ENCODE data around the gene FAR2.
"Not testable (repeated sequence)": the region's sequence is repeated elsewhere in the genome, so short reads cannot be mapped to it uniquely, and the experiment has no call there.

FAR2 gene

DNA sequence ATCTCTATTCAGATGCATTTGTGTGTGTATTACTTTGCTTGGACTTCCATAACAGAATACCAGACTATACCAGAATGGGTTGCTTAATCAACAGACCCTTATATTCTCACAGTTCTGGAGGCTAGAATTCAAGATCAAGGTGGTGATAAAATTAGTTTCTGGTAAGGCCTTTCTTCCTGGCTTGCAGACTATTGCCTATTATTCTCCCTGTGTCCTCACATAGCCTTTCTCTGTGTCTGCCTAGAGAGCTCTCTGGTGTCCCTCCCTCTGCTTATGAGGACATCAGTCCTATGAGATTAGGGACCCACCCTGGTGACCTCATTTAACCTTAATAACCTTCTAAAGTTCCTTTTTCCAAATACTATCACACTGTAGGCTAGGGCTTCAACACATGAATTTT, 106.0 kb downstream of the FAR2 start:
- no peak overlapping the region for H3K18ac ChIP-seq (ENCODE audit: low read depth in 1 of 2, low read length in 2 of 2)
- no peak overlapping the region for H2BK12ac ChIP-seq (ENCODE audit: low read length in 2 of 2)
- H3K4me2 ChIP-seq (ENCODE audit: low read length, poor library complexity, severe bottlenecking): no peak overlapping the region
- no peaks in the 10 kb centered on the region for H3K36me3 ChIP-seq (ENCODE audit: control insufficient read depth in 1 of 2, insufficient read depth in 2 of 2, low read depth in 1 of 2, low read length in 2 of 2)
- H4K8ac ChIP-seq (ENCODE audit: low read length): no peak overlapping the region
- no peak overlapping the region for H2BK15ac ChIP-seq (ENCODE audit: low read depth, poor library complexity, severe bottlenecking)
- no peak overlapping the region for H3K23ac ChIP-seq (ENCODE audit: low read length in 2 of 2)
- DNase-seq: no peak
- H2BK120ac ChIP-seq (ENCODE audit: low read depth, low read length): no peak overlapping the region
- H3K4me3 ChIP-seq (ENCODE audit: insufficient read depth in 1 of 2, low read depth in 1 of 2, low read length in 2 of 2): no peak overlapping the region
- no peak overlapping the region for H3K27ac ChIP-seq (ENCODE audit: low read length, poor library complexity, severe bottlenecking)
- no peaks in the 10 kb centered on the region for H3K9me3 ChIP-seq (ENCODE audit: control insufficient read depth, low read length)
- no peak overlapping the region for H2BK5ac ChIP-seq (ENCODE audit: low read depth, low read length, poor library complexity, severe bottlenecking)
- no peaks in the 10 kb centered on the region for H3K27me3 ChIP-seq (ENCODE audit: control insufficient read depth in 1 of 2, insufficient read depth in 1 of 2, low read length in 2 of 2)
- no peaks in the 10 kb centered on the region for H3K4me1 ChIP-seq (ENCODE audit: control insufficient read depth, insufficient read depth, low read depth, low read length)
- no peak overlapping the region for H3K14ac ChIP-seq (ENCODE audit: low read length in 2 of 2)
- no peaks in the 10 kb centered on the region for H3K79me1 ChIP-seq (replicated peaks; ENCODE audit: low read length, poor library complexity, severe bottlenecking)
- no peak overlapping the region for H2AFZ ChIP-seq (ENCODE audit: low read depth, low read length)
- no peak overlapping the region for H3K9ac ChIP-seq (ENCODE audit: low read length)
- H4K91ac ChIP-seq (ENCODE audit: low read length): no peak overlapping the region
- no peak overlapping the region for H3K4ac ChIP-seq (ENCODE audit: low read depth in 1 of 2, low read length in 2 of 2)
- no peak overlapping the region for H2AK5ac ChIP-seq (ENCODE audit: low read length, severe bottlenecking)

DNA sequence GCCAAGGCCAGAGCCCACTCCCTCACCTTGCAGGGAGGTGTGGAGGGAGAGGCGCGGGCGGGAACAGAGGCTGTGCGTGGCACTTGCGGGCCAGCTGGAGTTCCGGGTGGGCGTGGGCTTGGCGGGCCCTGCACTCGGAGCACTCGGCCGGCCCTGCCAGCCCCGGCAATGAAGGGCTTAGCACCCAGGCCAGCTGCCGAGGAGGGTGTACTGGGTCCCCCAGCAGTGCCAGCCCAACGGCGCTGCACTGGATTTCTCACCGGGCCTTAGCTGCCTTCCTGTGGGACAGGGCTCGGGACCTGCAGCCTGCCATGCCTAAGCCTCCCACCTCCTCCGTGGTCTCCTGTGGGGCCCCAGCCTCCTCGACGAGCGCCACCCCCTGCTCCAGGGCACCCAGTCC, 107.5 kb downstream of the FAR2 start:
- 84% methylated on average over 21 of the region's 21 CpGs for WGBS

DNA sequence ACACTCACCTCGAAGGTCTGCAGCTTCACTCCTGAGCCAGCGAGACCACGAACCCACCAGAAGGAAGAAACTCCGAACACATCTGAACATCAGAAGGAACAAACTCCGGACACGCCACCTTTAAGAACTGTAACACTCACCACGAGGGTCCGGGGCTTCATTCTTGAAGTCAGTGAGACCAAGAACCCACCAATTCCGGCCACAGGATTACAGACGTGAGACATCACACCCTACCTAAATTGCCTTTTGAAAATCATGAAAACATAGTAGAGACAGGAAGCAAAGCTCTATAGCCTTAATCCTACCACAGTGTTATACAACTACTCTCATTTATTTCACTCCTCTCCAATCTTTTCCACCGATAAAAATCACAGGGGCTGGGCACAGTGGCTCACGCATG, 108.6 kb downstream of the FAR2 start:
- not testable (repeated sequence) for H2AK5ac ChIP-seq (ENCODE audit: low read length, severe bottlenecking); H2BK5ac ChIP-seq (ENCODE audit: low read depth, low read length, poor library complexity, severe bottlenecking); H3K27ac ChIP-seq (ENCODE audit: low read length, poor library complexity, severe bottlenecking); H3K4me3 ChIP-seq (ENCODE audit: insufficient read depth in 1 of 2, low read depth in 1 of 2, low read length in 2 of 2); H4K8ac ChIP-seq (ENCODE audit: low read length); H2BK12ac ChIP-seq (ENCODE audit: low read length in 2 of 2); H3K9me3 ChIP-seq (ENCODE audit: control insufficient read depth, low read length); H3K23ac ChIP-seq (ENCODE audit: low read length in 2 of 2); H3K18ac ChIP-seq (ENCODE audit: low read depth in 1 of 2, low read length in 2 of 2); H4K91ac ChIP-seq (ENCODE audit: low read length); H3K4me1 ChIP-seq (ENCODE audit: control insufficient read depth, insufficient read depth, low read depth, low read length); H2AFZ ChIP-seq (ENCODE audit: low read depth, low read length); H3K4me2 ChIP-seq (ENCODE audit: low read length, poor library complexity, severe bottlenecking); H2BK120ac ChIP-seq (ENCODE audit: low read depth, low read length); H3K4ac ChIP-seq (ENCODE audit: low read depth in 1 of 2, low read length in 2 of 2); H3K79me1 ChIP-seq (replicated peaks; ENCODE audit: low read length, poor library complexity, severe bottlenecking); H2BK15ac ChIP-seq (ENCODE audit: low read depth, poor library complexity, severe bottlenecking); H3K27me3 ChIP-seq (ENCODE audit: control insufficient read depth in 1 of 2, insufficient read depth in 1 of 2, low read length in 2 of 2); H3K9ac ChIP-seq (ENCODE audit: low read length); H3K36me3 ChIP-seq (ENCODE audit: control insufficient read depth in 1 of 2, insufficient read depth in 2 of 2, low read depth in 1 of 2, low read length in 2 of 2); DNase-seq; H3K14ac ChIP-seq (ENCODE audit: low read length in 2 of 2)
- 96% methylated on average over 10 of the region's 12 CpGs for WGBS

More for the DNA sequence above, 107.5 kb downstream of the FAR2 start:
- no peaks in the 10 kb centered on the region for H3K27me3 ChIP-seq (ENCODE audit: control insufficient read depth in 1 of 2, insufficient read depth in 1 of 2, low read length in 2 of 2)
- no peak overlapping the region for H3K14ac ChIP-seq (ENCODE audit: low read length in 2 of 2)
- H3K27ac ChIP-seq (ENCODE audit: low read length, poor library complexity, severe bottlenecking): no peak overlapping the region
- no peaks in the 10 kb centered on the region for H3K4me1 ChIP-seq (ENCODE audit: control insufficient read depth, insufficient read depth, low read depth, low read length)
- no peak overlapping the region for H4K91ac ChIP-seq (ENCODE audit: low read length)
- no peak for DNase-seq
- no peaks in the 10 kb centered on the region for H3K36me3 ChIP-seq (ENCODE audit: control insufficient read depth in 1 of 2, insufficient read depth in 2 of 2, low read depth in 1 of 2, low read length in 2 of 2)
- H3K4ac ChIP-seq (ENCODE audit: low read depth in 1 of 2, low read length in 2 of 2): no peak overlapping the region
- H2BK120ac ChIP-seq (ENCODE audit: low read depth, low read length): no peak overlapping the region
- no peak overlapping the region for H3K4me2 ChIP-seq (ENCODE audit: low read length, poor library complexity, severe bottlenecking)
- peaks cover 3% of the 10 kb centered on the region for H3K9me3 ChIP-seq (ENCODE audit: control insufficient read depth, low read length)
- H3K79me1 ChIP-seq (replicated peaks; ENCODE audit: low read length, poor library complexity, severe bottlenecking): no peaks in the 10 kb centered on the region
- H2BK12ac ChIP-seq (ENCODE audit: low read length in 2 of 2): no peak overlapping the region
- H2BK5ac ChIP-seq (ENCODE audit: low read depth, low read length, poor library complexity, severe bottlenecking): no peak overlapping the region
- no peak overlapping the region for H3K18ac ChIP-seq (ENCODE audit: low read depth in 1 of 2, low read length in 2 of 2)
- no peak overlapping the region for H2BK15ac ChIP-seq (ENCODE audit: low read depth, poor library complexity, severe bottlenecking)
- H2AFZ ChIP-seq (ENCODE audit: low read depth, low read length): no peak overlapping the region
- H3K4me3 ChIP-seq (ENCODE audit: insufficient read depth in 1 of 2, low read depth in 1 of 2, low read length in 2 of 2): no peak overlapping the region
- H3K9ac ChIP-seq (ENCODE audit: low read length): no peak overlapping the region
- H3K23ac ChIP-seq (ENCODE audit: low read length in 2 of 2): no peak overlapping the region
- no peak overlapping the region for H2AK5ac ChIP-seq (ENCODE audit: low read length, severe bottlenecking)
- H4K8ac ChIP-seq (ENCODE audit: low read length): no peak overlapping the region

DNA sequence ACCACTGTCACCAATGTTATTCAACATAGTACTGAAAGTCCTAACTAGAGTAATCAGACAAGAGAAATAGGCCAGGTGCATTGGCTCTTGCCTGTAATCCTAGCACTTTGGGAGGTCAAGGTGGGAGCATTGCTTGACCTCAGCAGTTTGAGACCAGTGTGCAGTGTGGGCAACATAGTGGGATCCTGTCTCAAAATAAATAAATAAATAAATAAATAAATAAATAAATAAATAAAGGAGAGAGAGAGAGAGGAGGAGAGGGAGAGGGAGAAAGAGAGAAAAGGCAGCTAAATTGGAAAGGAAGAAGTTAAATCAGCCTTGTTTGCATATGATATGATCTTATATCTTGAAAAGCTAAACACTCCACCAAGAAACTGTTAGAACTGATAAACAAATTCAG, 115.3 kb downstream of the FAR2 start:
- H3K27me3 ChIP-seq (ENCODE audit: control insufficient read depth in 1 of 2, insufficient read depth in 1 of 2, low read length in 2 of 2): no peaks in the 10 kb centered on the region
- no peaks in the 10 kb centered on the region for H3K36me3 ChIP-seq (ENCODE audit: control insufficient read depth in 1 of 2, insufficient read depth in 2 of 2, low read depth in 1 of 2, low read length in 2 of 2)
- no peak overlapping the region for H3K14ac ChIP-seq (ENCODE audit: low read length in 2 of 2)
- no peak overlapping the region for H3K18ac ChIP-seq (ENCODE audit: low read depth in 1 of 2, low read length in 2 of 2)
- no peak overlapping the region for H3K4ac ChIP-seq (ENCODE audit: low read depth in 1 of 2, low read length in 2 of 2)
- no peak overlapping the region for H3K4me3 ChIP-seq (ENCODE audit: insufficient read depth in 1 of 2, low read depth in 1 of 2, low read length in 2 of 2)
- no peak overlapping the region for H2BK12ac ChIP-seq (ENCODE audit: low read length in 2 of 2)
- H3K9me3 ChIP-seq (ENCODE audit: control insufficient read depth, low read length): peaks cover 13% of the 10 kb centered on the region
- DNase-seq: no peak
- no peaks in the 10 kb centered on the region for H3K79me1 ChIP-seq (replicated peaks; ENCODE audit: low read length, poor library complexity, severe bottlenecking)
- H2BK5ac ChIP-seq (ENCODE audit: low read depth, low read length, poor library complexity, severe bottlenecking): no peak overlapping the region
- no peak overlapping the region for H2AFZ ChIP-seq (ENCODE audit: low read depth, low read length)
- no peak overlapping the region for H2AK5ac ChIP-seq (ENCODE audit: low read length, severe bottlenecking)
- no peak overlapping the region for H2BK15ac ChIP-seq (ENCODE audit: low read depth, poor library complexity, severe bottlenecking)
- H4K91ac ChIP-seq (ENCODE audit: low read length): no peak overlapping the region
- H3K4me2 ChIP-seq (ENCODE audit: low read length, poor library complexity, severe bottlenecking): no peak overlapping the region
- no peak overlapping the region for H2BK120ac ChIP-seq (ENCODE audit: low read depth, low read length)
- no peak overlapping the region for H4K8ac ChIP-seq (ENCODE audit: low read length)
- no peaks in the 10 kb centered on the region for H3K4me1 ChIP-seq (ENCODE audit: control insufficient read depth, insufficient read depth, low read depth, low read length)
- H3K23ac ChIP-seq (ENCODE audit: low read length in 2 of 2): no peak overlapping the region
- no peak overlapping the region for H3K9ac ChIP-seq (ENCODE audit: low read length)
- H3K27ac ChIP-seq (ENCODE audit: low read length, poor library complexity, severe bottlenecking): no peak overlapping the region

Measured in mesenchymal stem cell (in vitro differentiated cells and primary cell).